ENCODE results near the gene TBXA2R.
"Not testable (repeated sequence)": the region's sequence is repeated elsewhere in the genome, so short reads cannot be mapped to it uniquely, and the experiment has no call there.

The TBXA2R gene

GRCh38 chr19:3606690-3607289 is at the start of gene TBXA2R:
Gene TBXA2R, minus strand, starts transcription at chr19:3606875. Its CDS starts 6,241 bp downstream, at chr19:3600634.
- DNase-seq = peak; percentile 6

- no peak for DNase-seq
These were observed 49.5 kb upstream of the TBXA2R start for GRCh38 chr19:3656073-3656746.

GRCh38 chr19:3655402-3656072 is 48.9 kb upstream of the TBXA2R start:
- DNase-seq = no peak

GRCh38 chr19:3653865-3654513 is 47.3 kb upstream of the TBXA2R start:
- no peak for DNase-seq

- DNase-seq = no peak
These were observed 46.6 kb upstream of the TBXA2R start for GRCh38 chr19:3653081-3653795.

- no peak for DNase-seq
These were observed 45.7 kb upstream of the TBXA2R start for GRCh38 chr19:3652422-3652821.

- no peak for DNase-seq
These were observed 45.0 kb upstream of the TBXA2R start for GRCh38 chr19:3651684-3652083.

- DNase-seq = no peak
These were observed 43.2 kb upstream of the TBXA2R start for GRCh38 chr19:3649888-3650287.

- DNase-seq = no peak
These were observed 41.6 kb upstream of the TBXA2R start for GRCh38 chr19:3648037-3648905.

GRCh38 chr19:3647102-3647501 is 40.4 kb upstream of the TBXA2R start:
- DNase-seq = not testable (repeated sequence)

- no peak for DNase-seq
These were observed 39.8 kb upstream of the TBXA2R start for GRCh38 chr19:3646336-3647092.

- no peak for DNase-seq
These were observed 39.1 kb upstream of the TBXA2R start for GRCh38 chr19:3645726-3646125.

- no peak for DNase-seq
These were observed 38.4 kb upstream of the TBXA2R start for GRCh38 chr19:3645067-3645396.

- no peak for DNase-seq
These were observed 37.8 kb upstream of the TBXA2R start for GRCh38 chr19:3644351-3645066.

- DNase-seq = no peak
These were observed 37.1 kb upstream of the TBXA2R start for GRCh38 chr19:3643674-3644313.

- no peak for DNase-seq
These were observed 36.5 kb upstream of the TBXA2R start for GRCh38 chr19:3642987-3643673.

GRCh38 chr19:3642296-3642695 is 35.6 kb upstream of the TBXA2R start:
- no peak for DNase-seq

GRCh38 chr19:3641515-3642269 is 35.0 kb upstream of the TBXA2R start:
- no peak for DNase-seq

GRCh38 chr19:3639479-3639878 is 32.8 kb upstream of the TBXA2R start:
- no peak for DNase-seq

All from DMS153 (cell line).